Pancreas (tissue), 10 donors: ENCODE measurements around the gene GNAQ. TPM values are rescaled to one million over a fixed set of nuclear protein-coding genes. Genes with fewer than 3 reads are reported as not detected.

Source experiments
- ATAC-seq, 4 donors: fragments of 200-7000 bp; cut with Tn5 transposase; one replicate each; pipeline versions ENCODE4 v1.8.0 to v1.9.1; 2020; ENCODE audit warnings: mild to moderate bottlenecking in 4 of 4, moderate library complexity in 4 of 4
- DNase-seq, 6 donors: peaks; one replicate each; pipeline ENCODE4 v3.0.0-alpha.2; 2020
- FAIRE-seq: peaks from 2 replicates; lab custom pipeline; 2012; peaks lifted over from hg19 to GRCh38; lab: Jason Lieb, UNC
- H3K27ac ChIP-seq, 4 donors: fragments of 200-600 bp; sonication (generic); 1 replicate in 3 of 4; 2 replicates in 1 of 4; pipeline versions ENCODE4 v1.5.0 to v1.8.0; 2020
- H3K27me3 ChIP-seq, 4 donors: fragments of 200-600 bp; one replicate each; pipeline ENCODE4 v1.8.0; 2021
- H3K36me3 ChIP-seq, 3 donors: fragments of 200-600 bp; sonication (generic) in 1 of 3; one replicate each; pipeline versions ENCODE4 v1.5.0 to v1.8.0; 2020 to 2021
- H3K4me1 ChIP-seq, 3 donors: fragments of 200-600 bp; one replicate each; pipeline ENCODE4 v1.8.0; 2021
- H3K4me3 ChIP-seq, 4 donors: fragments of 200-600 bp; sonication (generic) in 2 of 4; one replicate each; pipeline versions ENCODE4 v1.5.0 to v1.8.0; 2020 to 2021
- H3K9me3 ChIP-seq, 4 donors: fragments of 200-600 bp; one replicate each; pipeline ENCODE4 v1.8.0; 2021
- WGBS, 2 donors: extraction: QIAGEN DNeasy Blood & Tissue Kit; methylation state at CpG; one replicate each; pipeline ENCODE4 v1.1.7; 2013; 5-methylcytosine and 5-hydroxymethylcytosine counted together
- intact Hi-C, 3 donors: fragments of 100-400 bp; cut with DNase I; formaldehyde crosslinking; loops; one replicate each; pipeline versions ENCODE4 v1.11.1 to v1.14.2; 2022
- polyA plus RNA-seq, 2 donors: library from polyadenylated mRNA; stranded (reverse); fragments of 200-250 nt; gene quantifications; one replicate each; pipeline ENCODE4 v1.2.3, GENCODE V29; 2013
- total RNA-seq, 6 donors: library from RNA; stranded (reverse); fragmentation: NEBNext Ultra II Directional in 4 of 6; extraction: Animal tissue kit (Norgen Biotek cat#: 25700) in 4 of 6; gene quantifications; one replicate each; pipeline versions ENCODE4 v1.2.1 to v1.2.4, GENCODE V29; 2021 to 2023
- TF ChIP-seq, protein P1 (sequence below), 4 donors: fragments of 200-600 bp; sonication (generic) in 3 of 4; IDR thresholded peaks; one replicate each; pipeline versions ENCODE4 v1.5.0 to v1.8.0; 2021; ENCODE audit warnings: antibody characterized with exemption in 4 of 4
- donor health status: healthy with polysubstance abuse.
- donor health status: DM: no; HTN: no; CAD: no; lungs with moderate emphysema.
- donor health status: DM: no; HTN: no; CAD: no.
- donor health status: control.
- donor health status: control.
- donor health status: Bipolar disorder and iron deficiency.
- donor health status: DM: yes; HTN: yes; CAD: no.
- donor health status: DM: no; HTN: no; CAD: no.
- donor health status: DM: no; HTN: no; CAD: no.
- donor health status: DM: yes; HTN: yes; CAD: no.

The GNAQ gene
- total and polyA plus RNA-seq, 8 donors: 6.7 to 33.8 (median 18.2) TPM

DNA sequence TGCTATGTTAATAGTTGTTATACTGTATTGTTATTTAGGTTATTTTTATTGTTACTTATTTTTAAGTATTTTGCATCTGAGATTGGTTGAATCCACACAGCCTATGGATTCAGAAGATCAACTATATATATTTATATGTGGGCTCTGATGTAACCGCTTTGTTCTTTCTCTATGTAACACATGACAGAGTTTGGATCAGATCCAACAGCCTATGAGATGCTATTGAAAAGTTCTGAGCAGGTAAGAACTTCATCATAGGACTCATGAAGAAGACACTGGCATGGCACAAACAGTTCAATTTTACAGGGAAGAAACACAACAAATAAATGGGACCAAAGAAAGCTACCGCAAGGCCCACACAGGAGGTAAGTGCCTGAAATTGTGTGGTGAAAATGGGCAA is 93.4 kb downstream of the GNAQ start:
- Histone ChIP-seq H3K36me3 (no peaks in the 10 kb centered on the region), H3K9me3 (no peaks in the 10 kb centered on the region), H3K4me1 (peaks cover 0 to 10% (median 6%) of the 10 kb centered on the region in 3 donors), H3K4me3 (no peak overlapping the region), H3K27ac (no peak overlapping the region), H3K27me3 (no peaks in the 10 kb centered on the region)
- no peak for FAIRE-seq
- ATAC-seq: no peak
- intact Hi-C loops: no loop called here
- WGBS, 2 donors: 97 to 100% methylated on average over 2 of the region's 2 CpGs
- TF ChIP-seq, protein P1, sequence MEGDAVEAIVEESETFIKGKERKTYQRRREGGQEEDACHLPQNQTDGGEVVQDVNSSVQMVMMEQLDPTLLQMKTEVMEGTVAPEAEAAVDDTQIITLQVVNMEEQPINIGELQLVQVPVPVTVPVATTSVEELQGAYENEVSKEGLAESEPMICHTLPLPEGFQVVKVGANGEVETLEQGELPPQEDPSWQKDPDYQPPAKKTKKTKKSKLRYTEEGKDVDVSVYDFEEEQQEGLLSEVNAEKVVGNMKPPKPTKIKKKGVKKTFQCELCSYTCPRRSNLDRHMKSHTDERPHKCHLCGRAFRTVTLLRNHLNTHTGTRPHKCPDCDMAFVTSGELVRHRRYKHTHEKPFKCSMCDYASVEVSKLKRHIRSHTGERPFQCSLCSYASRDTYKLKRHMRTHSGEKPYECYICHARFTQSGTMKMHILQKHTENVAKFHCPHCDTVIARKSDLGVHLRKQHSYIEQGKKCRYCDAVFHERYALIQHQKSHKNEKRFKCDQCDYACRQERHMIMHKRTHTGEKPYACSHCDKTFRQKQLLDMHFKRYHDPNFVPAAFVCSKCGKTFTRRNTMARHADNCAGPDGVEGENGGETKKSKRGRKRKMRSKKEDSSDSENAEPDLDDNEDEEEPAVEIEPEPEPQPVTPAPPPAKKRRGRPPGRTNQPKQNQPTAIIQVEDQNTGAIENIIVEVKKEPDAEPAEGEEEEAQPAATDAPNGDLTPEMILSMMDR (IDR thresholded peaks at IDR 0.05): no peak
- DNase-seq: no peak

GRCh38 chr9:77935974-77936373 is 95.6 kb downstream of the GNAQ start:
- Histone ChIP-seq H3K27ac (no peak overlapping the region), H3K27me3 (no peaks in the 10 kb centered on the region), H3K4me3 (no peak overlapping the region), H3K4me1 (peaks cover 0 to 6% (median 0%) of the 10 kb centered on the region in 3 donors), H3K36me3 (no peaks in the 10 kb centered on the region), H3K9me3 (no peaks in the 10 kb centered on the region)
- intact Hi-C loops: no loop called here
- 54 to 89% methylated on average over 3 of the region's 3 CpGs for WGBS, 2 donors
- TF ChIP-seq, protein P1 (IDR thresholded peaks at IDR 0.05): no peak
- ATAC-seq (peak in 2 of 4 donors; percentile 14 to 50), DNase-seq (no peak), FAIRE-seq (no peak)

GRCh38 chr9:77935211-77935610 is 96.4 kb downstream of the GNAQ start:
- ATAC-seq (no peak), FAIRE-seq (no peak), DNase-seq (no peak)
- Histone ChIP-seq H3K4me3 (no peak overlapping the region), H3K4me1 (peaks cover 0 to 6% (median 0%) of the 10 kb centered on the region in 3 donors), H3K27me3 (no peaks in the 10 kb centered on the region), H3K27ac (no peak overlapping the region), H3K9me3 (no peaks in the 10 kb centered on the region), H3K36me3 (no peaks in the 10 kb centered on the region)
- TF ChIP-seq, protein P1 (IDR thresholded peaks at IDR 0.05): no peak
- intact Hi-C loops: no loop called here
- 92 to 96% methylated on average over 3 of the region's 3 CpGs for WGBS, 2 donors

DNA sequence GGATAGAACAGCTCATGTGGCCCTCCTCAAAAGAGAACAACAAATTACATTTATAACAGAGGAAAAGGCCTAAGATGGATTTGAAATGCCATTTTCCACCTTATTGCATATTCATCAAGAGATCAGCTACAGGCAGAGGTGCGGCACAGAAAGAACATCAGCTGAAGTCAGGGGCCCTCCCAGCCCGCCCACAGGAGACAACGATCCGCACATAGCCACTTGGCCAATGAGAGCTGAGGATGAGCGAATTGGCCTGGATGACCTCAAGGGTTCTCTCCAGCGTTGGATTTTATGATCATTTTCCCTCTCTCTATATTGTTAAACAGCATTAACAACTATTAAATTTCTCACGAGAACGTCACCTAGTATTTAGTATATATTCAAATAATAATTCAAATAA is 97.6 kb downstream of the GNAQ start:
- H3K36me3 ChIP-seq: no peaks in the 10 kb centered on the region
- no peaks in the 10 kb centered on the region for H3K4me1 ChIP-seq
- ATAC-seq (no peak), DNase-seq (no peak), FAIRE-seq (no peak)
- H3K9me3 ChIP-seq: no peaks in the 10 kb centered on the region
- H3K27ac ChIP-seq: no peak overlapping the region
- no peaks in the 10 kb centered on the region for H3K27me3 ChIP-seq
- WGBS, 2 donors: 91 to 92% methylated on average over 8 of the region's 8 CpGs
- no peak overlapping the region for H3K4me3 ChIP-seq
- intact Hi-C loops: no loop called here
- TF ChIP-seq, protein P1 (IDR thresholded peaks at IDR 0.05): no peak

DNA sequence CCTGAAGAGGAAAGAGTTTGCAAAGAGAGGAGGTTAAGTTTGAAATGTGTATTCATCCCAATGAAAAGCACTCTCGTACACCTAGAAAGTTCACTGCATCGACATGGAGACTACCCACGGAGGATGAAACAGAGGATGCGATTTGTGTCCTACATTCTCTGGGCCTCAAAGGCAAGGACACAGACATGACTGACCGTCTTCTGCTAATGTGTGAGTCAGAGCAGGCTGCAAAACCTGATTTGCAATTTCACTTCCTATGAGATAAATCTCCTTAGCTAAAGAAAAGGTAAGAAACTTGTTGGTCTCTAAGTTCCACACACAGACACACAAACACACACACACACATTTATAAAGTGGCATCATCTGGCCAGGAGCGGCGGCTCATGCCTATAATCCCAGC is 98.6 kb downstream of the GNAQ start:
- FAIRE-seq: no peak
- no peak for DNase-seq
- no peak overlapping the region for H3K27ac ChIP-seq

More for the DNA sequence above, 98.6 kb downstream of the GNAQ start:
- no peaks in the 10 kb centered on the region for H3K4me1 ChIP-seq
- ATAC-seq: peak in 1 of 4 donors; percentile 20
- no peaks in the 10 kb centered on the region for H3K9me3 ChIP-seq
- intact Hi-C loops: no loop called here
- H3K27me3 ChIP-seq: no peaks in the 10 kb centered on the region
- no peaks in the 10 kb centered on the region for H3K36me3 ChIP-seq
- TF ChIP-seq, protein P1 (IDR thresholded peaks at IDR 0.05): no peak
- 89% methylated on average over 7 of the region's 7 CpGs for WGBS, 2 donors
- no peak overlapping the region for H3K4me3 ChIP-seq
